HuH-7 (cell line): ENCODE data around the gene GRHL1.
"Not testable (repeated sequence)": the region's sequence is repeated elsewhere in the genome, so short reads cannot be mapped to it uniquely, and the experiment has no call there.

Experiments
- DNase-seq: peaks from one replicate; pipeline ENCODE4 v3.0.0; 2011; ENCODE audit warnings: low spot score

GRHL1 gene

GRCh38 chr2:10026940-10027569 is 75.6 kb downstream of the GRHL1 start:
- no peak for DNase-seq

GRCh38 chr2:10027660-10028330 is 76.3 kb downstream of the GRHL1 start:
- DNase-seq, result no peak

GRCh38 chr2:10028407-10028987 is 77.0 kb downstream of the GRHL1 start:
- DNase-seq, result no peak

GRCh38 chr2:10028988-10029874 is 77.7 kb downstream of the GRHL1 start:
- no peak for DNase-seq

- no peak for DNase-seq
Observed at GRCh38 chr2:10029875-10030223, 78.4 kb downstream of the GRHL1 start.

- no peak for DNase-seq
Observed at GRCh38 chr2:10030311-10030736, 78.8 kb downstream of the GRHL1 start.

GRCh38 chr2:10030798-10031197 is 79.3 kb downstream of the GRHL1 start:
- DNase-seq, result not testable (repeated sequence)

GRCh38 chr2:10031886-10032745 is 80.6 kb downstream of the GRHL1 start:
- DNase-seq, result no peak

- DNase-seq, result no peak
Observed at GRCh38 chr2:10032746-10033105, 81.2 kb downstream of the GRHL1 start.

GRCh38 chr2:10033251-10034006 is 81.9 kb downstream of the GRHL1 start:
- DNase-seq, result no peak

GRCh38 chr2:10034333-10035052 is 83.0 kb downstream of the GRHL1 start:
- DNase-seq, result no peak

GRCh38 chr2:10035053-10035422 is 83.5 kb downstream of the GRHL1 start:
- DNase-seq, result no peak

GRCh38 chr2:10035633-10036032 is 84.1 kb downstream of the GRHL1 start:
- DNase-seq, result no peak

- no peak for DNase-seq
Observed at GRCh38 chr2:10036095-10036884, 84.8 kb downstream of the GRHL1 start.

- DNase-seq, result no peak
Observed at GRCh38 chr2:10038123-10038522, 86.6 kb downstream of the GRHL1 start.

- no peak for DNase-seq
Observed at GRCh38 chr2:10038716-10039115, 87.2 kb downstream of the GRHL1 start.

- no peak for DNase-seq
Observed at GRCh38 chr2:10039658-10040410, 88.3 kb downstream of the GRHL1 start.

- DNase-seq, result no peak
Observed at GRCh38 chr2:10041711-10042110, 90.2 kb downstream of the GRHL1 start.
